Measurements from ENCODE around the gene C17orf58. TPM values are rescaled to one million over a fixed set of nuclear protein-coding genes. Genes with fewer than 3 reads are reported as not detected.

Gene C17orf58
- total and polyA plus RNA-seq, 7 donors = 1.4 to 24.7 (median 8.3) TPM

Small RNA genes within 50 kb of the gene (small RNA-seq; reads per million reads assigned to genes)
- 0 reads per million in 3 donors for gene RN7SL622P

Other genes with a start within 250 kb of the C17orf58 start
- 10 to 100 TPM; 64.6 to 91.1 (median 82.8) TPM for gene BPTF, start 171.0 kb downstream of the C17orf58 start, total RNA-seq
- gene BPTF, start 171.0 kb downstream of the C17orf58 start, polyA plus RNA-seq = 10 to 100 TPM in 1 of 3 donors, 1 to 10 TPM in 2; 8.4 to 30.8 (median 8.8) TPM
- gene KPNA2, start 39.3 kb upstream of the C17orf58 start, total RNA-seq = 10 to 100 TPM in 2 of 4 donors, 1 to 10 TPM in 2; 7.4 to 17.0 (median 13.0) TPM
- gene KPNA2, start 39.3 kb upstream of the C17orf58 start, polyA plus RNA-seq = 10 to 100 TPM; 11.4 to 63.6 (median 25.4) TPM

Data from sigmoid colon (tissue), 7 donors.